NCI-H82 treated with DMSO at 0.1 percent for 48 hours (cell line): Measurements from ENCODE around the gene URB2.
A peak's percentile ranks its signal among the peaks of the same experiment; 100 is the strongest.

Experiments
- DNase-seq: peaks from one replicate; lab custom pipeline; 2025; ENCODE audit not compliant: unreplicated experiment; lab: John Stamatoyannopoulos, UW

The URB2 gene

DNA sequence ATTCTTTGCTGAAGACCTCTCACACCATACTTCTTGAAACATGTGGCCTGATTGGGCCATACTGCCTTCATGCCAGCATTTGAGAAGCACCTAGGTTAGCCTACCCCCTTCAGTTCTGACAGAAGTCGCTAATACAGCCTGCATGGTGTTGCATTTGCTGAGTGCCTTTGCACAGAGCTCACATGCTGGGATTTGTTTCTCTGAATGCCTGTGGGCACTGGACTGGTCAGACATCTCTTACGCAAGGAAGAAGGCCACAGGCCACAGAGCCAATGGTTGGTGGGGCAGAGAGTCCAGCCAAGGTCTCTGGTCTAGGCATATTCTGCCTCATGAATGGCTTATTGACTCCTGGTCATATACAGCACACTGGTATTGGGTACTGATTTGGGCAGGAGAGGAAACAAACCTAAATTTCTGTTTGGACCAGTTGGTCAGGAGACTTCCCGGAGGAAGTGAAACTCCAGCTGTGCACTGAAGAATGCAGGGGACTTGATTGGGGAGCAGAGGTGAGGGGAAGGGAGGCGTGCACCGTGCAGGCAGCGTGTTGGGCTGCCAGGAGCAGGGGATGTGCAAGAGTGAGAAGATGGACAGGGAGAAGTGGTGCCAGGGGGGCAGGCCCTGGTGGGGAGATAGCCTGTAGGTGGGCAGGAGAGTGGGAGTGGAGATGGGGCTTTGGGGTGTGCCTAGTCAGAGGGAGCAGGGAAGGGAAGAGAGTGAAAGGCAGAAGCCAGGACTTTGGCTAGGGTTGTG is 18.1 kb downstream of the URB2 start:
- no peak for DNase-seq

DNA sequence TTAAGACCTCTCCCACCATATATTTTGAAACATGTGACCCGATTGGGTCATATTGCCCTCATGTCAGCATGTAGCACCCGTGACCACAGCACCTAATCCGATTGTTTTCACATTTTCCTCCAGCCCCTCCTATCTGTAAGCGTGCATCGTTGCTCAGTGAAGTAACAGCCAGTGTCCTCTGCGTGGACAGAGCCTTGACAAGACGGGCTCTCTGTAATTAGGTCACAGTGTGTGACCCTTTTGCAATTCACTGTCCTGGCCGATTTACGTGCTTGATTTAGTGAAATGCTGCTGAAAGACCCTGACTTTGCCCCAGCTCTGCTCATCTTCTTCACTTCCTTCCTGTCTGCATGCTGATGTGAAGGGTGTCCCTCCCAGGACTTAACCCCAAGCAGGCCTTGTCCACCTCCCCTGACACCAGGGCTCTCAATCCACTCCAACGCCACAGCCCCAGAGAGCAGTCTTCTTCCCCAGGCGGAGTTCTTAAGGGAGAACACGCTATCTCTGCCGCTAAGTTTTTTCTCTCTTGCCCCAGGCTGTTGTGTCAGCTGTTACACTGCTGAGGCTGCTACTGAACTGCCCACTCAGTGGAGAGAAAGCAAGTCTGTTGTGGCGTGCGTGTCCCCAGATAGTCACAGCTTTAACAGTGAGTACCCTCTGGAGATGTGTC is 19.4 kb downstream of the URB2 start:
- DNase-seq = no peak

DNA sequence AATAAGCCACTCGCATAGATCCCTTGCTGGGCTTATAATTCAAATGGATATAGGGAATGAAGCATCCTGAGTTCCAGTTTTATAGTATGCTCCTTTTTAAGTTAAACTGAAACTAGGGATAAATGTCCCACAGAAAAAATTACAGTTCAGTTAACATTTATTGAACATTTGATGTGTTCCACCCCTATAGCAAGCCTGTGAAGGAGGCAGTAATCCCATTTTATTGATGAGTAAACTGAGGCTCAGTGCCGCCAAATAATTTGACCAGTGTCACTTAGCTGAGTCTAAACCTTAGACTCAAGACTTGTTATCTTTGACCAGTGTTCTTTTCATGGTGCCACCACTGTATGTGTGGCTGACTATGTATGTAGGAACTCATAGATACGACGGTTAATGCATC is 22.4 kb downstream of the URB2 start:
- no peak for DNase-seq

DNA sequence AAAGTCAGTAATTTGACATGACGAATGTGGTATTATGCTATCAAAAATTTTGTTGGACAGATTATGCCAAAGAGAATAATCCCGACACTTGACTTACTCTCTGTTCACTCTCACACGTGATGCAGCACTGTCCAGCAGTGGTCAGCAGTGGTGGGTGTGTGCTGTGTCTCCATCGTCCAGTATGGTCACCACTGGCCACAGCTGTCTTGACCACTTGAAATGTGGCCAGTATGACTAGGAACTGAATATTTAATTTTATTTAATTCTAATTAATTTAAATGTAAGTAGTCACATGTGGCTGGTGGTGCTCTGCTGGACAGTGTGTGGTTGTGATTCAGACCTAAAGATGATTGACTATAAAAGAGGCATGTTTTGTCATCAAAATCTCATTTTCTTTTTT is 24.0 kb downstream of the URB2 start:
- no peak for DNase-seq

DNA sequence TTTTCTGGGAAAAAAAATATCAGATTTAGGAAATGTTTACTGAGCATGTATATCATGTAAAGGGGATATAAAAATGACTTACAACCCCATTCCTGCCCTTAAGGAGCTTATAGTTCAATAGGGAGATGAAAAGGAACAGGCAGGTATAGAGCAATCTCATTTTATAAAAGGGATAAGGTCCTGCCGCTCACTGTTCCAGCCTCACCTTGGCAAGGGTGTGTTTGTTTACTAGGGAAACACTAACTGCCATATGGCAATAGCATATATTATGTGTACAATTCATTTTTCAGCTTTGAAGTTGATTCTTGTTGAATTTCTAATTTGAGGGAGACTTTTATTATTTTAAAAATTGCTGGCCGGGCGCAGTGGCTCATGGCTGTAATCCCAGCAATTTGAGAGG is 25.5 kb downstream of the URB2 start:
- DNase-seq = no peak

DNA sequence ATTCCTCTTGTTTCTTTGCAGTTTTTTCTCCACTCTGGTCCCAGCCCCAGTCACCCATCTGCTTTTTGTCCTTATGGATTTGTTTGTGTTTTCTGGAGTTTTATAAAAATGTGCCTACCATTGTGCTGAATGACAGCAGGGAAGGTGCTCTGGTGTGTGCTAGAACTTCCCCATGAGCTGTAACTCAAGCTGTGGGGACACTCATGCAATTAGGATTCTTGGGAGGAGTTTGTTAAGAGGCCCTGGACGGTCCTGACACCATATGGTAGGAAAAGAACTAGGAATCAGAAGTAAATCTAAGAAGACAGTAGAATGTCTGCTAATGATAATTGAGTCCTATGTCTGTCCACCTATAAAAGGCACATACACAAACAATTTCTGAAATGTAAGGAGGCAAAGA is 27.4 kb downstream of the URB2 start:
- DNase-seq = no peak

DNA sequence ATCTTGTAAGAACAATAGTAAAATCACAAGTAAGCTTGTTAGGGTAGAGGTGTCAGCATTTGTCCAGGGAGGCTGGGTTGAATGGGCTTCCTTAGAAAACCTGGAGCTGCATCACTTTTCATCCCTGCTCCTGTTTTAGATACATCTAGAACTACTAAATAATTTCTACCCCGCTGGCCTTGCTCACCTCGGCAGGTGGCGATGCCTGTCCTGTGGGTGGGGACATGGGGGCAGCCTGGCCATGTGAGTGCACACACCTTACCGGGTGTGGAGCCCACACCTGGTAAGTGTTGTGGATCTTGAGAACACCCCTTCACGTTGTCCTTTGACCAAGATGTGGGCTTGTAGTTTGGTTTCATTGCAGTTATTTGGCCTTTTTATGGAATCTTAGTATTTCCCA is 29.7 kb downstream of the URB2 start:
- no peak for DNase-seq

DNA sequence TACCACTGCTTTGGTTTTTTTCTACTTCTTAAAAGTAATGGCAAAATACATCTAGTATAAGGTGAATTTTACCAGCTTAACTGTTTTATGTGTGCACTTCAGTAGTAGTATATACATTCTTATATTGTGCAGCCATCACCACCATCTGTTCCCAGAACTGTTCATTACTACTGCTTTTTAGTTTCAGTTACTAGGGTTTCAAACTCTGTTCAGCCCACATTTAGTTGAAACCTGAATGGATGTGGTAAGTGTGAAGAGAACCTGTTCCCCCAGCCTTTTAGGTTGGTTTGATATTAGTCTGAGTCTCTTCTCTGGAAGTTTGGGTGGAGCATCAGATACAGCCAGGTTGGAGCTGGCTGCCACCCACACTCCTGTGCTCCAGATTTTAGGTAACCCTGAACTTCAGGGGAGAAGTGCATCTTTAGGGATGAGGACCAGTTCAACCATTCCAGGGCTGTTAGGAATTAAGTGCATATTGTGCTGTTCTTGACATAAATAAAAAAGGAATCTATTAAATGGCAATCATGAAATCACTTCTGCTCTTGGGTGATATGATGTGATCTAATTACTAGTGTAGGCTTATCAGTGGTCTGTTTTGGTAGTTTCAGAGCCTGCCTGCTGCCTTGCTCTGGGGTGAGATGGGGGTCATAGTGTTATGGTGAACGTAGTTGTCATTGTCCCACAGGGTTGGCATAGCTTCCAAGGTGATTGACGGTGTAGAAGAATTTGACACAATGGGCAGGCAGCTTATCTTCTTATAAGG is 32.1 kb downstream of the URB2 start:
- DNase-seq = no peak

DNA sequence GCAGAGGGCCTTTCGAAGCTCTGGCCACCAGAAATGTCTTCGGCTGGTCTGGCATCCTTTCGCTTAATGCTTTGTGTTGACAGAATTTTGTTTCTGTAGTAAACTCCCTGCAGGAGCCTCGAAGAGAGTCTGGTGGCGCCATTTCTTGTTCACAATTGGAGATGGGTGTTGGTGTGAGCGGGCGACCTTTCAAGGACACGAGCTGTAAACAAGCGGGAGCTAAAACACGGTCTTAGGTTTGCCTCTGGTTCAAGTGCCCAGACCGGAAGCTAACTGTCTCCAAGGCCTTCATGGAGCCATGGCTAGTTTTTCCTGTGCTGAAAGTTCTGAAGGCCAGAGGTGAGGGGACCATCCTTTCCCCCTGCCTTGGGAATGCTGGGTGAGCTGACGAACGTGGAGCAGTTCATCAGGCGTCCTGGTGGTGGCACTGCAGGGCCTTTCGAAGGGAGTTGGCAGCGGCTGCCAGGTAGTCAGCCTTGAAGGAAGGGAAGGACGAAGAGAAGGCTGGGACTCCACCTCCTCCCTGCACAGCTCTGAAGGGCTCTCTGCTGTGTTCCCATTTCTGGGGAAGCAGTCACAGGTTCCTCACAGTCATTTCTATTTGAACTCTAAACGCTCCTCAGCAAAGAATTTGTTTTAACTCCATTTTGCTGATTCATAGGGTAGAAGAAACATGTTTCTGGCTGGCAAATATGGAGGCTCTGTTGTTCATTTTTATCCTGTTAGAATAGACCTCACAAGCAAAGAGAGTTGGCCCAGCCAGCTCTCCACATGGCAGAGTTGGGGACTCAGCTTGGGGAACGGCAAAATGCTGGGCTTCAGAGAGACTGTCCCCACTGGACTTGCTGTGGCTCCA is 35.2 kb downstream of the URB2 start:
- peak; percentile 23 for DNase-seq

DNA sequence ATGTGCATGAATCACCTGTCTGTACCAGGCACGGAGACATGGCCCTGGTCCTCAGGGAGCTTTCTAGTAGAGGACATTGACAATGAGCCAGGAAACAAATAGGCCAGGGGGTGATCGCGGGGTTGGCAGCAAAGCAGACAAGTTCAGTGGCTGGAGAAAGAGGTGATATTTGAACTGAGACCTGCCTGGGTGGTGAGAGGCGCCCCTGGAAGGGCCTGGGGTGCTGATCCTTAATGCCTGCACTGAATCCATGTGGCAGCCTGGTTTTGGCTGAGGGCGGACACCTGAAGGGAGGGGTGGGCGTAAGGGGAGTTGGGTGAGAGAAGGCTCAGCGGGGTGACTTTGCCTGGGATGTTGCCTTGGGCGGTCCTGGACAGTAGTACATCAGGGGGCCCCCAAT is 35.9 kb downstream of the URB2 start:
- no peak for DNase-seq

DNA sequence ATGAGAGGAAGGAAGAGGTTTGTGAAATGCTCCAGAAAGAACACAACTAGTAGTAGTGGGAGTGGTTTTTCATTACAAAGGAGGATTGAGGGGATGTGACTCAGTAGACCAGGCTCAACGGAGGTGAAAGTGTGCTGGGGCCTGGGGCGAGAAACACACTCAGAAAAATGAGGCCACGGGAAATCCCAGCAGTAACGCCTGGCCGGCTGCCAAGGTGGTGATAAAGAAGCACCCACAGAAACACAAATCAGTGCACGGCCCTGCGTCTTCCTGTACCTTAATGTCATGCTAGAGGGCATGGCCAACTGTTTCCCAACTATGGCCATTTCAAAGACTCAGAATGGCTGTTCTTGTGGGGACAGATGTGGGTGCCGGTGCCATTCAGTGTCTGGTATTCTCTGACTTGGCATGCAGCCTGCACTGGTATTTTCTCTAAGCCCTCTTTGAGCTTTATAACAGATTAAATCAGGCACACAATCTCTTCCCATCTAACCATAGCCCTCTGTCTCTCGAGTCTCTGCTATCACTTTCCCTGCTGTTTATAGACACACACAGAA is 38.2 kb downstream of the URB2 start:
- DNase-seq = peak; percentile 34

DNA sequence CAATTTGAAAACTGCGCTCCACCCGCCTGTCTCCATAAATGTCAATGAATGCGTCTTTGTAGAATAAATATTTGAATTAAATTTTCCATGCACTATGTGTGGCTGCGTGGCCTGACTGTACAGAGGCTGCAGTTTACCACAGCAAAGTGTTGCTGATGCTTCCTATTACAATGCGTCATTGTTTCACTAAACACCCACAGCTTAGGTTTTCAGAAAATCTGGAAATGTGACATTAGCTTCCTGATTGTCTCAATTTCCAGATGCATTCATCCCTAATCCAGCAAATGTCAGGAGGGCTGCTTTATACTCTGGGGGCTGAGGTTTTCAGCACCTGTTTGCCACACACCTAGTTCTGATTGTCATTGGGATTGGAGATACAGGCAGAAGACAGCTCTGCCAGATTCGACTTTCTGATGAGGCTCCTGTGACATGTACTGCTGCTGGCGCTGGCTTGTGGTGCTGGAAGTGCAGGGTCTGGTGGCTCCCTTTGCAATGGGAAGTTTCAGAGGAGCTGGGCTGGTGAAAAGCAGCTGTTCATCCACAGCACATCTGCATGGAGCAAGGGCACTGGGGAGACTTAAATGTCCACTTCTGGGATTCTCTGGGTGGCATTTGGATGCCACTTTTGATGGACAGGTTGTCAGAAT is 40.0 kb downstream of the URB2 start:
- DNase-seq = no peak

DNA sequence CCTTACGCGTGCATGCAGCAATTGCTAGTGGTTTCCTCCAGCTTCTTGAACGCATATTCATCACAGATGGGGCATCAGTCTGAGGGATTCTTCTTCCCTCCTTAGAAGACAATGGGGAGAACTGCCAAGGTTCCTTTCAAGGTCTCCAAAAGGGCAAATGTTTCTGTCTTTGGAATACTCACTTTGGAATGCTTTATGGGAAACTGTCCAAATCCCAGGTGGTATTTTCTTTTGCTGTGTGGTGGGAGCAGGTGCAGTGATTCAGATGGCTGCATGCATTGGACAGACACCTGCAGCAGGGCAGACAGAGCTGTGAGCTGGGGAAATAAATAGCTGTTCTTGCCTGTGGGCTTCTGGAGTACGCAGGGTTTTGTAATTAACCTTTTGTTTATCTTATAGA is 40.5 kb downstream of the URB2 start:
- no peak for DNase-seq

DNA sequence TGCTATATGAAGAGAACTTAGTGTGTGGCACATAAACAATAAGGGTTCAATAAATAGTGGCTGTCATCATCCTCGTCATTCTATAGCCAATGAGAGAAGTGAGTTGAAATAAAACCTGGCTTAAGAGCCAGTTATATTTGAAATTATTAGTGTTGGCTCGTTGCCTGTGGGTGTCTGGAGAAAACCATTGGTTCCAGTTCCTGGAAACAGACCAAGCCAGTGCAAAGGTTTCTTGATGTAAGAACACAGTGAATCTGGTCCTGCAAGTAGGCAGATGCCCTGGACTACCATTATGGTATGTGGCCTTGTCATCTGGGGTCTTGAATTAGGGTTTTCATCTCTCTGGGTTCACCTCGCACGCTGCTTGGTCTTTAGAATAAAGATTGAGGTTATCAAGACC is 43.3 kb downstream of the URB2 start:
- DNase-seq = no peak

DNA sequence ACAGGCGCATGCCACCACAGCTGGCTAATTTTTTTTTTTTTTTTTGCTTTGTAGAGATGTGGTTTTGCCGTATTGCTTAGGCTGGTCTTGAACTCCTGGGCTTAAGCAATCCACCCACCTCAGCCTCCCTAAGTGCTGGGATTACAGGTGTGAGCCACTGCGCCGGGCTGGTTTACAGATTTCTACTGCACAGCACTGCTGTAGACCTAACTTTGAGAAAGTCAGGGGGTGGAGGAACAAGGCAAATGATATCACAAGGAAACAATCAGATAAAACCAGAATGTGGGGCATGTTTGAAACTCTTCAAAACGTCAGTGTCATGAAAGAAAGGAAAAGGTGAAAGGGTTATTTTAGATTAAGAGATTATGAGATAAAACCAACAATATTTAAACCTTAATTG is 45.3 kb downstream of the URB2 start:
- no peak for DNase-seq

DNA sequence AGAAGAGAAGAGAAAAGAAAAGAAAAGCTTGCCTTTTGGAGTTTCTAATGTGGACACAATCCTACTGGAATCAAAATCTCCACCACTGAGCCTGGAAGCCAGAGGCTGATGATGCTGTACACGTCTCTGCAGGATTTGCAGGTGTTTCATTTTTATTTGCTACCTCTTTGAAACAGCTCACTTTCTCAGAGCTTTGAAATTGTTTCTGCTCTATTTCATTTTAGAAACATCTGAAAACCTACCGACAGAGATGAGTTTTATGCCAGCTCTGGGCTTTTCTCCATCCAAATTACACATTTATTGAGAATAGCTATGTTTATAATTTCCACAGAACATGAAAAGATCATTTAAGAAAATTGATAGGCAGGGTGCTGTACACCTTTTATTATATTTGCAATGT is 46.2 kb downstream of the URB2 start:
- no peak for DNase-seq

DNA sequence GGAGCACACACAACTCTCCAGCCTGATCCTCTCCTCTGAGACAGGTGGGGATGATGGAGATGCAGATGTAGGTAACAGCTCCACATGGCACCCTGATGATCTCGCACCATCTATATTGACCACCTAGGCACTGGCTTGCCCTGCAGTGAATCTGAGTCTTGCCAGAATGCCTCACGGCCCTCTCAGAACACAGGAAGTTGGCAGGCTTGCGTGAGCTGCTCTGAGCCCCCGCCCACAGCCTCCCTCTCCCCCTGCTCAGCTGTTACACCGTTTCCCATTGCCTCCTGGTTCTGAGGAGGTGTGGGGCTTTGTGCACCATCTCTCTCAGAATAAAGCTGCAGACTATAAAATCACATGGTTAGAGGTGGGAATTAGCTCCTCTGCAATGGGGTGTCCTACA is 48.0 kb downstream of the URB2 start:
- DNase-seq = no peak

DNA sequence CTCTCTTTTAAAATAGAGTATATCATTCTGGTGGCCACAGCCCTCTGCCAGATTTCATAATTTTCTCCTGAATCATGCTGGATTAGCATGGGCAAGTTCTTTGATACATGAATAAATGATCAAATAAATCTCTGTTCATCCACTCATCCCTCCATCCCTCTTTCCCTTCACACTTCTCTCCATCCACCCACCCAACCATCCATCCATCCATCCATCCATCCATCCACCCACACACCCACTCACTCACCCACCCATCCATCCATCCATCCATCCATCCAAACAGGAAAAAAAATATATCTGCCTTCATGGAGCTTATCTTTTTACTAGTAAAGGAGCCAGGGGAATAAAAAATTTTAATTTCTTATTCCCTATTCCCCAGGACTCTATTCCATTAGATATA is 49.3 kb downstream of the URB2 start:
- DNase-seq = no peak

DNA sequence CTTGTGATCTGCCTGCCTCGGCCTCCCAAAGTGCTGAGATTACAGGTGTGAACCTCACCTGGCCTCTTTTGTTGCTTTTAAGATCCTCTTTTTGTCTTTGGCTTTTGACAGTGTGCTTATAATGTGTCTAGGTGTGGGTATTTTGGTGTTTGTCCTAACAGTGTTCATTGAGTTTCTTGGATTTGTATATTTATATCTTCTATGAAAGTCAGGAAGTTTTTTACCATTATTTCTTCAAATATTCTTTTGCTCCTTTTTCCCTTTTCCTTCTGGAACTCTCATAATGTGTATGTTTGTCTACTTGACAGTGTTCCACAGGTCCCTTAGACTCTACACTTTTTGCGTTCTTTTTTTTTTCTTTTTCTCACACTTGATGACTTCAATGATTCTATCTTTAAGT is 59.1 kb downstream of the URB2 start:
- no peak for DNase-seq

DNA sequence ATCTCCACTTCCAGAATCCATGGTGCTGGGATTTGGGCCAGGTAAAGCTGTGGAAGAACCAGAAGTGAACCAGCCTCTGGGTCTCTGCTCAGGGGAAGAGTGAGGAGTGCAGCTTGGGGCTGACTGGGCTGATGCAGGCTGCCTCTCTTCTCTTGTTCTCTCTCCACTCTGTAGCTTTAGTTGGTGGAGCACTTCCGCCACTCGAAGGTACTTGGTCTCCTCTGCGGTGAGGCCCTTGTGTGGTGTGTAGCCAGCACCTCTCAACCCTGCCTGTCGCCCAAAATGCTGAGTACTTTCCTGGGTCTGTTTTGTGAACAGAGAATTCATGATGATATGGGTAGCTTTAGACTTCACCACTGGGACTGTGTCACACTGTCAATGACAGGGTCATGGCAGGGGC is 63.2 kb downstream of the URB2 start:
- DNase-seq = no peak

DNA sequence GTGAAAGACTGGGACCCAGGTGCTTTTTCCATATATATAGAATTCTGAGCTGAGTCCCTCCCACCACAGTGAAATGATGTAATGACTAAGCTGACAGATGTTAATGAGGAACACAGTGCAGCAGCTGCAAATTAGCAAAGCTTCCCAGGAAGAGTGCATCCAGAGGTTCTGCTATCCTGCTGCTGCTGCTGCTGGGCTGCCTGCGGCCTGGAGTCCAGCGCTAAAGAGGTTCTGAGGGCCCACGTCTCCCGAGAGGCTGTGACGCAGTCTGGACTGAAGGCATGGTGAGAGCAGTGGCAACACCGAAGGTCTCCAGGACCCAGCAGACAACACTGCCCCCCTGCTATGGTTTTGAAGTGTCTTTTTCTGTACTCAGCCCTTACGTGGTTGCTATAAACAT is 63.9 kb downstream of the URB2 start:
- no peak for DNase-seq
